T-helper 1 cell treated with Interleukin-12 subunit alpha and Interleukin-12 subunit beta and Interleukin-4 antibody, amounts not matched to agents 30 μg/mL and 1 μg/mL, for 36 hours (primary cell): ENCODE results near the gene PRDM1.

Source experiments
- H3K27ac Mint-ChIP-seq: one replicate; pipeline ENCODE4 v1.8.0; 2021; ENCODE audit warnings: mild to moderate bottlenecking, mixed read lengths
- H3K27me3 Mint-ChIP-seq: one replicate; pipeline ENCODE4 v1.8.0; 2021; ENCODE audit warnings: low read depth, mixed read lengths
- H3K36me3 Mint-ChIP-seq: one replicate; pipeline ENCODE4 v1.8.0; 2021; ENCODE audit warnings: low read depth, mixed read lengths
- H3K4me1 Mint-ChIP-seq: one replicate; pipeline ENCODE4 v1.8.0; 2021; ENCODE audit warnings: low read depth, mixed read lengths
- H3K4me3 Mint-ChIP-seq: one replicate; pipeline ENCODE4 v1.8.0; 2021; ENCODE audit warnings: mild to moderate bottlenecking, moderate library complexity, mixed read lengths
- H3K9me3 Mint-ChIP-seq: one replicate; pipeline ENCODE4 v1.8.0; 2021; ENCODE audit warnings: mixed read lengths

The PRDM1 gene

GRCh38 chr6:106158816-106159215 is 72.7 kb downstream of the PRDM1 start:
- no peaks in the 10 kb centered on the region for H3K27me3 Mint-ChIP-seq
- H3K4me3 Mint-ChIP-seq, result no peak overlapping the region
- no peak overlapping the region for H3K27ac Mint-ChIP-seq
- H3K9me3 Mint-ChIP-seq, result no peaks in the 10 kb centered on the region
- peaks cover 2% of the 10 kb centered on the region for H3K36me3 Mint-ChIP-seq
- peaks cover 24% of the 10 kb centered on the region for H3K4me1 Mint-ChIP-seq
